H9 (cell line): ENCODE data around the gene UFSP1. TPM values are rescaled to one million over a fixed set of nuclear protein-coding genes. Genes with fewer than 3 reads are reported as not detected.
"Not testable (repeated sequence)": the region's sequence is repeated elsewhere in the genome, so short reads cannot be mapped to it uniquely, and the experiment has no call there.

ENCODE experiments used
- DNase-seq: peaks from one replicate; pipeline ENCODE4 v3.0.0-alpha.2; 2017
- H2AFZ ChIP-seq: one replicate; pipeline ENCODE4 v1.6.1; 2013; ENCODE audit warnings: mild to moderate bottlenecking, low read length, control low read depth, moderate library complexity
- H2AK5ac ChIP-seq: 2 replicates; pipeline ENCODE4 v1.6.1; 2013; ENCODE audit warnings: low read length, control low read depth, mixed read lengths; ENCODE audit not compliant: insufficient read length
- H2BK120ac ChIP-seq: one replicate; pipeline ENCODE4 v1.6.1; 2013; ENCODE audit warnings: low read depth, mild to moderate bottlenecking, low read length, control low read depth, inconsistent platforms; ENCODE audit not compliant: poor library complexity, severe bottlenecking
- H2BK12ac ChIP-seq: 2 replicates; pipeline ENCODE4 v1.6.1; 2013; ENCODE audit warnings: low read length, control low read depth, mixed read lengths, low read depth; ENCODE audit not compliant: insufficient read length
- H2BK15ac ChIP-seq: 2 replicates; pipeline ENCODE4 v1.6.1; 2013; ENCODE audit warnings: low read depth, low read length, control low read depth
- H2BK20ac ChIP-seq: one replicate; pipeline ENCODE4 v1.6.1; 2013; ENCODE audit warnings: low read depth, mild to moderate bottlenecking, low read length, control low read depth, inconsistent platforms; ENCODE audit not compliant: poor library complexity, severe bottlenecking
- H2BK5ac ChIP-seq: 2 replicates; pipeline ENCODE4 v1.6.1; 2013; ENCODE audit warnings: low read length, control low read depth, mixed read lengths; ENCODE audit not compliant: insufficient read length
- H3K14ac ChIP-seq: 2 replicates; pipeline ENCODE4 v1.6.1; 2013; ENCODE audit warnings: low read length, control low read depth; ENCODE audit not compliant: insufficient read depth
- H3K18ac ChIP-seq: 2 replicates; pipeline ENCODE4 v1.6.1; 2013; ENCODE audit warnings: low read depth, mild to moderate bottlenecking, mixed read lengths, low read length, control low read depth; ENCODE audit not compliant: insufficient read length
- H3K23ac ChIP-seq: 2 replicates; pipeline ENCODE4 v1.6.1; 2013; ENCODE audit warnings: low read length, control low read depth, mixed read lengths, low read depth; ENCODE audit not compliant: insufficient read length
- H3K23me2 ChIP-seq: 2 replicates; pipeline ENCODE4 v1.6.1; 2013; ENCODE audit warnings: low read depth, mild to moderate bottlenecking, mixed read lengths, low read length, control low read depth; ENCODE audit not compliant: insufficient read length, poor library complexity, severe bottlenecking
- H3K27ac ChIP-seq: 2 replicates; pipeline ENCODE4 v1.5.1; 2013; ENCODE audit warnings: low read length, control low read depth, mixed read lengths, low read depth; ENCODE audit not compliant: insufficient read length
- H3K27me3 ChIP-seq: 2 replicates; pipeline ENCODE4 v1.6.1; 2013; ENCODE audit warnings: low read length, control low read depth, inconsistent platforms; ENCODE audit not compliant: insufficient read depth
- H3K4ac ChIP-seq: 2 replicates; pipeline ENCODE4 v1.6.1; 2013; ENCODE audit warnings: low read depth, mild to moderate bottlenecking, control low read depth, inconsistent platforms, low read length, moderate library complexity
- H3K4me1 ChIP-seq: 2 replicates; pipeline ENCODE4 v1.6.1; 2013; ENCODE audit warnings: low read length, control low read depth, inconsistent platforms; ENCODE audit not compliant: insufficient read depth
- H3K4me2 ChIP-seq: 2 replicates; pipeline ENCODE4 v1.6.1; 2013; ENCODE audit warnings: low read length, control low read depth, mixed read lengths; ENCODE audit not compliant: insufficient read length, insufficient read depth
- H3K56ac ChIP-seq: 2 replicates; pipeline ENCODE4 v1.6.1; 2013; ENCODE audit warnings: low read depth, mild to moderate bottlenecking, mixed read lengths, low read length, control low read depth; ENCODE audit not compliant: insufficient read length
- H3K79me1 ChIP-seq: 2 replicates; pipeline ENCODE4 v1.6.1; 2013; ENCODE audit warnings: low read depth, mild to moderate bottlenecking, moderate library complexity, low read length, control low read depth, inconsistent platforms; ENCODE audit not compliant: insufficient read depth, poor library complexity, severe bottlenecking
- H3K79me2 ChIP-seq: 2 replicates; pipeline ENCODE4 v1.6.1; 2013; ENCODE audit warnings: low read length, control low read depth, inconsistent platforms; ENCODE audit not compliant: insufficient read depth
- H3K9ac ChIP-seq: 2 replicates; pipeline ENCODE4 v1.6.1; 2013; ENCODE audit warnings: low read length, control low read depth, mixed read lengths; ENCODE audit not compliant: insufficient read length; ENCODE audit errors: extremely low read depth
- H3K9me3 ChIP-seq: one replicate; pipeline ENCODE4 v1.6.1; 2013; ENCODE audit warnings: low read depth, low read length, inconsistent platforms; ENCODE audit not compliant: control insufficient read depth
- H3T11ph ChIP-seq: one replicate; pipeline ENCODE4 v1.6.1; 2013; ENCODE audit warnings: mild to moderate bottlenecking, low read length, control low read depth, inconsistent platforms
- H4K20me1 ChIP-seq: one replicate; pipeline ENCODE4 v1.6.1; 2013; ENCODE audit not compliant: control insufficient read depth, insufficient read length, insufficient read depth
- H4K5ac ChIP-seq: 2 replicates; pipeline ENCODE4 v1.6.1; 2013; ENCODE audit warnings: low read depth, mild to moderate bottlenecking, mixed read lengths, low read length, control low read depth; ENCODE audit not compliant: insufficient read length
- H4K8ac ChIP-seq: replicated peaks from 2 replicates; pipeline ENCODE4 v1.6.1; 2013; ENCODE audit warnings: low read length, control low read depth, mixed read lengths, low read depth; ENCODE audit not compliant: insufficient read length
- H4K91ac ChIP-seq: 2 replicates; pipeline ENCODE4 v1.6.1; 2013; ENCODE audit warnings: low read depth, mild to moderate bottlenecking, moderate library complexity, mixed read lengths, low read length, control low read depth; ENCODE audit not compliant: insufficient read length
- H3K27ac Mint-ChIP-seq, 3 experiments: 2 replicates in 2 of 3; 3 replicates in 1 of 3; pipeline ENCODE4 v1.8.0; 2020 to 2021; ENCODE audit warnings: mixed read lengths in 3 of 3, mild to moderate bottlenecking in 1 of 3, moderate library complexity in 1 of 3
- H3K27me3 Mint-ChIP-seq: 2 replicates; pipeline ENCODE4 v1.8.0; 2021; ENCODE audit warnings: low read depth, mild to moderate bottlenecking, moderate library complexity, mixed read lengths
- H3K36me3 Mint-ChIP-seq, 3 experiments: 2 replicates in 2 of 3; 3 replicates in 1 of 3; pipeline ENCODE4 v1.8.0; 2020 to 2021; ENCODE audit warnings: low read depth in 3 of 3, mixed read lengths in 3 of 3; ENCODE audit not compliant: insufficient read depth in 1 of 3
- H3K4me1 Mint-ChIP-seq, 2 experiments: 2 replicates each; pipeline ENCODE4 v1.8.0; 2020; ENCODE audit warnings: mixed read lengths in 2 of 2
- H3K4me3 Mint-ChIP-seq, 2 experiments: 2 replicates in 1 of 2; 3 replicates in 1 of 2; pipeline ENCODE4 v1.8.0; 2020 to 2021; ENCODE audit warnings: mild to moderate bottlenecking in 2 of 2, mixed read lengths in 2 of 2, moderate library complexity in 1 of 2
- H3K9me3 Mint-ChIP-seq, 2 experiments: 2 replicates in 1 of 2; 3 replicates in 1 of 2; pipeline ENCODE4 v1.8.0; 2020; ENCODE audit warnings: mild to moderate bottlenecking in 2 of 2, mixed read lengths in 2 of 2, moderate library complexity in 1 of 2
- WGBS: extraction: QIAGEN DNeasy Blood & Tissue Kit; methylation state at CpG from one replicate; pipeline ENCODE4 v1.1.7; 2013; ENCODE audit warnings: missing lambda C conversion rate, low lambda C conversion rate, mixed read lengths; ENCODE audit not compliant: insufficient read length; ENCODE audit errors: extremely low coverage; 5-methylcytosine and 5-hydroxymethylcytosine counted together
- total RNA-seq: library from RNA; stranded (reverse); gene quantifications from 2 replicates; pipeline ENCODE4 v1.2.1, GENCODE V29; 2021
- TF ChIP-seq, protein P1 (sequence below): fragments of 200-600 bp; sonication (generic); conservative IDR thresholded peaks from 3 replicates; pipeline ENCODE4 v1.8.0; 2021; ENCODE audit warnings: antibody characterized with exemption, mild to moderate bottlenecking

The UFSP1 gene
- total RNA-seq, 1 experiment from 2014 or later, result 4.3 TPM

DNA sequence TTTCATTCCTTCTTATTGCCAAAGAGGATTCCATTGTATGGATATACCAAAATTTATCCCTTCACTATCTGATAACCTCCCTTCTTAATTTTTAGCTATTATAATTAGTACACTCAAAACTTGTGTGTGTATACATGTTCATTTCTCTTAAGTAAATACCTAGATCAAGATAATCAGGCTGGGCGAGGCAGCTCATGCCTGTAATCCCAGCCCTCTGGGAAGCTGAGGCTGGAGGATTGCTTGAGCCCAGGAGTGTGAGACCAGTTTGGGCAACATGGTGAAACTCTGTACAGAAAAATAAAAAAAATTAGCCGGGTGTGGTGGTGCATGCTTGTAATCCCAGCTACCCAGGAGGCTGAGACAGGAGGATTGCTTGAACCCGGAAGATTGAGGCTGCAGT is 22.0 kb upstream of the UFSP1 start:
- Histone ChIP-seq H3K4ac (no peak overlapping the region), H3K27ac (no peak overlapping the region), H4K8ac (no peak overlapping the region), H3K27me3 (no peaks in the 10 kb centered on the region), H2BK20ac (no peak overlapping the region), H2BK12ac (no peak overlapping the region), H3T11ph (no peak overlapping the region), H2AK5ac (no peak overlapping the region), H3K18ac (no peak overlapping the region), H4K91ac (no peak overlapping the region), H4K5ac (no peak overlapping the region), H3K79me1 (no peaks in the 10 kb centered on the region), H3K4me1 (no peaks in the 10 kb centered on the region), H3K9ac (no peak overlapping the region), H2BK15ac (no peak overlapping the region), H2AFZ (no peak overlapping the region), H3K56ac (no peak overlapping the region), H2BK5ac (no peak overlapping the region), H3K79me2 (no peaks in the 10 kb centered on the region), H2BK120ac (no peak overlapping the region), H3K14ac (no peak overlapping the region), H4K20me1 (no peaks in the 10 kb centered on the region), H3K9me3 (no peaks in the 10 kb centered on the region), H3K23ac (no peak overlapping the region), H3K23me2 (no peaks in the 10 kb centered on the region), H3K4me2 (no peak overlapping the region)
- Mint-ChIP-seq H3K36me3 (no peaks in the 10 kb centered on the region; a peak in 1 of 7 replicates), H3K27me3 (no peaks in the 10 kb centered on the region), H3K27ac (no peak overlapping the region), H3K4me3 (no peak overlapping the region), H3K9me3 (no peaks in the 10 kb centered on the region; a peak in 2 of 5 replicates), H3K4me1 (peaks cover 1 to 6% of the 10 kb centered on the region in 2 experiments; a peak in 1 of 4 replicates)
- DNase-seq, result no peak
- no CpG with 5 or more reads among the region's 3 CpGs for WGBS
- TF ChIP-seq, protein P1, sequence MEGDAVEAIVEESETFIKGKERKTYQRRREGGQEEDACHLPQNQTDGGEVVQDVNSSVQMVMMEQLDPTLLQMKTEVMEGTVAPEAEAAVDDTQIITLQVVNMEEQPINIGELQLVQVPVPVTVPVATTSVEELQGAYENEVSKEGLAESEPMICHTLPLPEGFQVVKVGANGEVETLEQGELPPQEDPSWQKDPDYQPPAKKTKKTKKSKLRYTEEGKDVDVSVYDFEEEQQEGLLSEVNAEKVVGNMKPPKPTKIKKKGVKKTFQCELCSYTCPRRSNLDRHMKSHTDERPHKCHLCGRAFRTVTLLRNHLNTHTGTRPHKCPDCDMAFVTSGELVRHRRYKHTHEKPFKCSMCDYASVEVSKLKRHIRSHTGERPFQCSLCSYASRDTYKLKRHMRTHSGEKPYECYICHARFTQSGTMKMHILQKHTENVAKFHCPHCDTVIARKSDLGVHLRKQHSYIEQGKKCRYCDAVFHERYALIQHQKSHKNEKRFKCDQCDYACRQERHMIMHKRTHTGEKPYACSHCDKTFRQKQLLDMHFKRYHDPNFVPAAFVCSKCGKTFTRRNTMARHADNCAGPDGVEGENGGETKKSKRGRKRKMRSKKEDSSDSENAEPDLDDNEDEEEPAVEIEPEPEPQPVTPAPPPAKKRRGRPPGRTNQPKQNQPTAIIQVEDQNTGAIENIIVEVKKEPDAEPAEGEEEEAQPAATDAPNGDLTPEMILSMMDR, result no peak

DNA sequence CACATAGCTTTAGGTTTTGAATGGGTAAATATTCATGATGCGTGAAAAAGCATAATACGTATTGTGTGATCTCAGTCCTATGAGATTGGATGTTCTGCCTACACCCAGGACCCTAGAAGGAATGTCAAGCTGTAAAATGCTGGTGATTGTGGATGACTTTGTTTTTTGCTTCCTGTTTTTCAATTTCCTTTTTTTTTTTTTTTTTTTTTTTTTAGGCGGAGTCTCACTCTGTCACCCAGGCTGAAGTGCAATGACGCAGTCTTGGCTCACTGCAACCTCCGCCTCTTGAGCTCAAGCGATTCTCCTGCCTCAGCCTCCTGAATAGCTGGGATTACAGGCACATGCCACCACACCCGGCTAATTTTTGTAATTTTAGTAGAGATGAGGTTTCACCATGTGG is 20.9 kb upstream of the UFSP1 start:
- H3K27me3 Mint-ChIP-seq, H2BK5ac ChIP-seq, H3K27ac Mint-ChIP-seq, H3K36me3 Mint-ChIP-seq, H3K4me3 Mint-ChIP-seq, H3K23me2 ChIP-seq, H3K14ac ChIP-seq, H3K27me3 ChIP-seq, H4K8ac ChIP-seq, H2BK120ac ChIP-seq, H3T11ph ChIP-seq, H3K56ac ChIP-seq, H2BK12ac ChIP-seq, H3K9me3 Mint-ChIP-seq, H3K4ac ChIP-seq, H3K79me2 ChIP-seq, H2AFZ ChIP-seq, H3K79me1 ChIP-seq, DNase-seq, H3K23ac ChIP-seq, H3K9me3 ChIP-seq, H4K91ac ChIP-seq, H3K18ac ChIP-seq, H4K5ac ChIP-seq, H3K4me1 ChIP-seq, H3K27ac ChIP-seq, H3K4me2 ChIP-seq, H3K9ac ChIP-seq, H3K4me1 Mint-ChIP-seq, H2BK20ac ChIP-seq, H2AK5ac ChIP-seq, H4K20me1 ChIP-seq, H2BK15ac ChIP-seq: not testable (repeated sequence)
- no CpG with 5 or more reads among the region's 7 CpGs for WGBS
